Rectal smooth muscle tissue (tissue), 1 donor: Measurements from ENCODE around the gene HMGB2.

ENCODE experiments used
- H3K27ac ChIP-seq: one replicate; pipeline ENCODE4 v1.7.0; 2013; ENCODE audit warnings: low read depth, low read length, inconsistent platforms
- H3K27me3 ChIP-seq: one replicate; pipeline ENCODE4 v1.7.0; 2013; ENCODE audit warnings: low read length; ENCODE audit not compliant: control insufficient read depth, insufficient read depth
- H3K36me3 ChIP-seq: one replicate; pipeline ENCODE4 v1.7.0; 2013; ENCODE audit warnings: low read length; ENCODE audit not compliant: control insufficient read depth, insufficient read depth
- H3K4me1 ChIP-seq: one replicate; pipeline ENCODE4 v1.7.0; 2013; ENCODE audit warnings: low read length; ENCODE audit not compliant: control insufficient read depth, insufficient read depth
- H3K4me3 ChIP-seq: one replicate; pipeline ENCODE4 v1.7.0; 2013; ENCODE audit warnings: low read length
- H3K9ac ChIP-seq: one replicate; pipeline ENCODE4 v1.7.0; 2013; ENCODE audit warnings: low read length

Gene HMGB2

DNA sequence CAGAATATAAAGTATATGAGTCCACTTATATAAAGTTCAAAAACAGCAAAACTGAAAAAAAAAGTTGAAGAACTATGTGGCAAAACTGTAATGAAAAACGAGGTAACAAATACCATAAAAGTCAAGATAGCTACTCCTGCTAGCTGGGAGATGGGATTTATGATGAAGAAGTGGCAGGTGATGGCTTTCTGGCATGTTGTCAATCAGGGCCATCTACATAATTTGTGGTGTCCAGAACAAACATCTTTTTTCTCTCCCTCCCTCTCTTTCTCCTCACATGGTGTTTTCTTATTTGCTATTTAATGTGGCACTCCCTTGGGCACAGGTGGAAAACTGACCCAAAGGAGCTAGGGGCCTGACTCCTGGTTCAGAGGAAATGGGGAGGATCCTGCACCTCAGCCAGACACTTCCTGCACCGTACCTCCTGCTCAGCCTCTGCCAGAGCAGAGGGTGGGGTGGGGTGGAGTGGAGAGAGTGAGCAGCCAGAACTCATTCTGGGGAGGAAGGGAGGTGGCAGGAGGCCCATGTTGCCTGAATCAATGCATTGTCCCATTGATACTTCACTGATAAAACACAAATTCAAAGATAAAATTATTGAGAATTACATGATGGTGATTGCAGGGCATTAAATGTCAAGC is 31.3 kb upstream of the HMGB2 start:
- H3K36me3 ChIP-seq: no peaks in the 10 kb centered on the region
- peaks cover 1% of the 10 kb centered on the region for H3K27me3 ChIP-seq
- no peak overlapping the region for H3K27ac ChIP-seq
- H3K4me1 ChIP-seq: no peaks in the 10 kb centered on the region
- no peak overlapping the region for H3K9ac ChIP-seq
- H3K4me3 ChIP-seq: no peak overlapping the region

DNA sequence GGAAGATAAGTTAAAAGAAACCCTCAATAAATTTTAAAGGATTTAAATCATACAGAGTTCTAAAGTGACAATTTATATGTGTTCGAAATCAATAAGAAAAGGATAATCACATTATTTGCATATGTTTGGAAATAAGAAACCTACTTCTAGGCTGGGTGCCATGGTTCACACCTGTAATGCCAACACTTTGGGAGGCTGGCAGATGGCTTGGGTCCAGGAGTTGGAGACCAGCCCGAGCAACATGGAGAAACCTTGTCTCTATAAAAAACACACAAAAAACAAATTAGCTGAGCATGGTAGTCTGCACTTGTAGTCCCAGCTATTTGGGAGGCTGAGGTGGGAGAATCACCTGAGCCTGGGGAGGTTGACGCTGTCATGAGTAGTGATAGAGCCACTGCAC is 28.5 kb upstream of the HMGB2 start:
- no peak overlapping the region for H3K4me3 ChIP-seq
- no peaks in the 10 kb centered on the region for H3K4me1 ChIP-seq
- H3K36me3 ChIP-seq: no peaks in the 10 kb centered on the region
- no peak overlapping the region for H3K9ac ChIP-seq
- no peaks in the 10 kb centered on the region for H3K27me3 ChIP-seq
- no peak overlapping the region for H3K27ac ChIP-seq

DNA sequence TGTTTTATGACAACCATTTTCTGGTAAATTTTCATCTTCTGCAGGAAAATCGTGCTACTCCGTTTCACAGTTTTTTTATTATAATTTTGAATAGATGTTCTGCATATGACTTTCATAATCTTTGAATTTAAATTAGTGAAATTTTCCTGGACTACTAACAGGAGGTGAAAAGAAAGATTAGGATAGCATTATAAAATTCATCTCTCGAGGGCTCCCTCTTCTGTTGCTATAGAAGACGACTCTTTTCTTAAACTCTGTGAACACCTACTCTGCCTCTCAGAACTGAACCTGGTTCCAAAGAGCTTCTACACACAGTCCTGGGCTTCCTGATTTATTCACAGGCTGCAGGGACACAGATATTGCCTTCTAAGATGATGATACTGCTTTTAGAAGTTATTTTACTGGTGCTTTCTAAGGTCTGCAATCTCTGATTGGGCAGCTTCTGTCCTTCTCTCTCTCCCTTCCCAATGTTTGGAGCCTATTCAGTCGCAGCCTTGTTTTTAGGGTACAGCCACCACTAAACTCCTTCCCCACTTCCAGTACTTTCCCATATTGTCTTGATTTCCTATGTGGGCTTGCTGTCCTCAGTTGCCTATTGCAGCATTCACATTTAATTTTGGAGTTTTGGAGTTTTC is 26.5 kb upstream of the HMGB2 start:
- Histone ChIP-seq H3K4me3 (no peak overlapping the region), H3K27me3 (no peaks in the 10 kb centered on the region), H3K9ac (no peak overlapping the region), H3K36me3 (no peaks in the 10 kb centered on the region), H3K27ac (no peak overlapping the region), H3K4me1 (no peaks in the 10 kb centered on the region)

DNA sequence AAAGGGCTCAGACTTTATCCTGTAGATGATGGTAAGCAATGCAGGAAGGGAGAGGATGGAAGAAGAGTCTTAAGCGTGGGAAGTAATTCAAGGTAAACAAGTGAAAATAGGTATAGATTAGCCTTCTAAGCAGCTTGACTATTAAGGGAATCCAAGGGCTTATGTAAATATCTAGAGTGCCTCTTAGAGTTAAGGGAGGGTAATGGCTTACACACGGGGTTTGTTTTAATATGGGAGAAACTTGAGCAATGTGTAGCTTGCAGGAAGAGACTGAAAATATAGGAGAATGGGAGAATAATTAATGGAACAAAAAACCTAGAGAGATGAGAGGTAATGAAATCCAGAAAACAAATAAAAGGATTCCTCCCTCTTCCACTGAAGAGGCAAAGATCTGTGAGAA is 23.8 kb upstream of the HMGB2 start:
- Histone ChIP-seq H3K9ac (no peak overlapping the region), H3K27me3 (no peaks in the 10 kb centered on the region), H3K36me3 (no peaks in the 10 kb centered on the region)

DNA sequence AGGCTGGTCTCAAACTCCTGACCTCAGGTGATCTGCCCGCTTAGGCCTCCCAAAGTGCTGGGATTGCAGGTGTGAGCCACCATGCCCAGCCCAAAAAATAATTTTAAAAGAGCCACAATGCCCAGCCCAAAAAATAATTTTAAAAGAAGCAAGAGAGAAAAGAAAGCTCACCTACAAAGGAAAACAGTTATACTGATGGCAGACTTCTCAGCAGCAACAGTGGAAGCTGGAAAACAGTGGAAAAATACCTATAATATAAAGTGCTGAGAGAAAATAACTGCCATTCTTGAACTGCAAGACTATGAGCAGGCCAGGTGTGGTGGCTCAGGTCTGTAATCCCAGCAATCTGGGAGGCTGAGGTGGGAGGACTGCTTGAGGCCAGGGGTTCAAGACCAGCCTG is 13.3 kb upstream of the HMGB2 start:
- Histone ChIP-seq H3K9ac (no peak overlapping the region), H3K27ac (no peak overlapping the region), H3K4me1 (no peaks in the 10 kb centered on the region), H3K4me3 (no peak overlapping the region), H3K27me3 (no peaks in the 10 kb centered on the region), H3K36me3 (no peaks in the 10 kb centered on the region)

More for the DNA sequence above, 23.8 kb upstream of the HMGB2 start:
- Histone ChIP-seq H3K27ac (no peak overlapping the region), H3K4me1 (no peaks in the 10 kb centered on the region), H3K4me3 (no peak overlapping the region)

DNA sequence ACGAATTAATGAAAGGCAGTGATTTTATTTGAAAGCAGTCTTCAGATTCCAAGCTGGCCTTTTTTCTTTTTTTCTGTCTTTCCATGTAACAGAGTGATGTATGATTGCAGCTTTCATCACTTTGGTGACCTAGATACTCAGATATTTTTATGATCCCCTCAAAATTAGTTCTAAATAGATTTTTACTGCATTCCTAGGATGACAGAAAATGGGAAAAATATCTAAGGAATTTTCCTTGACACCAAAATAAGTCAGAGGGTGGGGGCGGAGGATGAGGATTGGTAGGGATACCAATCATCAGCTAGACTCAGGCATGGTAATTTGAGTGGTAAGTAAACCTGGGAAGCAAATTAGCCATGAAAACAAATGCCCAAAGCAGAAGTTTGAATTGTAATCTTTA is 11.9 kb upstream of the HMGB2 start:
- no peaks in the 10 kb centered on the region for H3K27me3 ChIP-seq
- no peaks in the 10 kb centered on the region for H3K36me3 ChIP-seq
- no peak overlapping the region for H3K4me3 ChIP-seq
- H3K9ac ChIP-seq: no peak overlapping the region
- H3K27ac ChIP-seq: no peak overlapping the region
- H3K4me1 ChIP-seq: no peaks in the 10 kb centered on the region

DNA sequence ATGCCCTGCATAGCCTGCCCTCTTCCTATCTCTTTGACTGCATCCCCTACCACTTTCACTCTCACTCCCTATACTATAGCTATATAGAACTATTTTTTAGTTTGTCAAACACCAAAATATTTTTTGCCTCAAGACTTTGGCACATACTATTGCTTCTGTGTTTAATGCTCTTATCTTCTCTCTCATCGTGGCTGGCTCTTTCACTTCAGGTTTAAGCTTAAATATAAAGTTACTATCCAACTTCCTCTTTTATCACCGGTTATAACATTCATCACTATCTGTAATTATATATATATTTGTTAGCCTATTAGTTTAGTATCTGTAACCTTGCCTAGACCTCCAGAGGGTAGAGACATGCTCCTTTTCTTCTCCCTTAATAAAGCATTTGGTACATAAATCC is 11.5 kb upstream of the HMGB2 start:
- H3K4me1 ChIP-seq: no peaks in the 10 kb centered on the region
- H3K4me3 ChIP-seq: no peak overlapping the region
- H3K27ac ChIP-seq: no peak overlapping the region
- no peaks in the 10 kb centered on the region for H3K36me3 ChIP-seq
- H3K27me3 ChIP-seq: no peaks in the 10 kb centered on the region
- H3K9ac ChIP-seq: no peak overlapping the region

DNA sequence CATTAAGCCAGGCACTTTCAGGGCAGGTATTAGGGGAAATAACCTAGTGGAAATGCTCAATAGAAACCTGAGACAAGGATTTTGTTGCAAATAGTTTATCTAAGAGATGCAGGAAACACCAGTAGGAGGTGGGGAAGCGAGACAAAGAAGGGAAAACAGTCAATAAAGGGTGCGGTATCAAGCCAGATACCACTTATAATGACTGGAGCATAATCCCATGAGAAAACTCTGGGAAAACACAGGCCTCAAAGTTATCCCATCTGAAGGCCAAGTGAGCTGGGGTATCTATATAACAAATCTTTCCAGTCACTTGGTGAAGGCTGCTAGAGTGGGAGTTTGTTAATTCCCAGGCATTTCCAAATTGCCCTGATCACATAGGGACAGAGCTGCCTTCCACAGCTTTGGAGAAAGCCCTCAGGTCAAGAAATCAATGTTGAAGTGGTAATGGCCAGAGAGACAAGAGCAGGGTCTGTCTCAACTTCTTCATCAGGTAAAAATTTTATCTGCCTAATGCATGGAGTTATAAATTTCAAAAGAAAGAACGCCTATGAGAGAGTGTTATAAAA is 9.8 kb upstream of the HMGB2 start:
- no peaks in the 10 kb centered on the region for H3K36me3 ChIP-seq
- H3K9ac ChIP-seq: no peak overlapping the region
- H3K27ac ChIP-seq: no peak overlapping the region
- no peaks in the 10 kb centered on the region for H3K27me3 ChIP-seq
- no peaks in the 10 kb centered on the region for H3K4me1 ChIP-seq
- no peak overlapping the region for H3K4me3 ChIP-seq

DNA sequence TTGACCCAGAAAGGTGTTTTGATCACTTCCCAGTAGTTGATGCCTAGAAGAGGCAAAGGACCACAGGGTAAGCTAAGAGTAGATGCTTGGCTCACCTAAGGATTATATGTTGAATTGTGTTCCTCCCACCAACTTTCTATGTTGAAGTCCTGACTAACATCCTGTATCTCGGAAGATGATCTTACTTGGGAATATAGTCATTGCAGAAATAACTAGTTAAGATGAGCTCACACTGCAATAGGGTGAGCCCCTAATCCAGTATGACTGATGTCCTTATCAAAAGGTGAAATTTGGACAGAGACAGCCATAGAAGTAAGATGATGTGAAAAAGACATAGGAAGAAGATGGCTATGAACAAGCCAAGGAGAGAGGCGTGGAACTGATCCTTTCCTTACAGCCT is 3.3 kb upstream of the HMGB2 start:
- Histone ChIP-seq H3K9ac (no peak overlapping the region), H3K4me3 (no peak overlapping the region), H3K27me3 (no peaks in the 10 kb centered on the region), H3K4me1 (peaks cover 4% of the 10 kb centered on the region), H3K27ac (no peak overlapping the region), H3K36me3 (no peaks in the 10 kb centered on the region)

DNA sequence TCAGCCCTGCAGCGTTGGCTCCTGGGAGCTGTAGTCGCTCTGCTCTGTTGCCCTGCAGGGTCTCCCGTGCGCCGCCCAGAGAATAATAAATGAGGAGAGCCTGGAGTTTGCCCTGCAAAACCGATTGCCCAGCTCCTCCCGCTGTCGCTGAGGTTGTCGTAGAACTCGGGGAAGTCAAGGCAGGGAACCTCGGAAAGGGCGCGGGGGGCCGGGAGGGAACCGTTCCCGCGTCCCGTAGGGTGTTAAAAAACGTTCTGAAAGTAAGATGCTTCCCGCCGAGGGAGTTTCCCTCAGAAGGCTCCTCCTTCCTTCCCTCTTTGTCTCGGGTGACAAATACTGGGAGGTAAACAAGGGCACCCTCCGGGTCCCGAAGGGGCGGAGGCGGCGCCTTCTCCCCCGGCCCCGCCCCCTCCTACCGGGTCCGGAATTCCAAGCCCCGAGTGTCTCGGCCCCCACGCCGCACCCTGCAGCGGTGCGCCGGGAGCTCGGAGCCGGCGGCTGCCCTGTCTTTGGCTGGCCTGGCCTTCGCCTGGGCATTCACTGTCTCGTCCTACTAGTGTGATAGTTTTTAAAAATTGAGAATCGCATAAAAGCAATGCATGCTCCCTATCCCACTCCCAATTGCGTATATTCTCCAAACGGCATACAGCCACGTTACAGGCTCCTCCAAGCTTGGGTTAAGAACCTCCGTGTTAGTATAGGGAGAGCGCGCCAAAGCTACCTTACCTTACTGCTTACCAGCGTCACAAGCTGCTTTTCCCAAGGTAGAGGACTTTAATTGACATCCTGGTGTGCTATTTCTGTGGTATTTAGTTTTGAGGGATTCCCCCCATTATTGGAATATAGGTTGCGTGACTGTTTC is 964 bp upstream of the HMGB2 start:
- H3K9ac ChIP-seq: peak overlapping the region; percentile 68

DNA sequence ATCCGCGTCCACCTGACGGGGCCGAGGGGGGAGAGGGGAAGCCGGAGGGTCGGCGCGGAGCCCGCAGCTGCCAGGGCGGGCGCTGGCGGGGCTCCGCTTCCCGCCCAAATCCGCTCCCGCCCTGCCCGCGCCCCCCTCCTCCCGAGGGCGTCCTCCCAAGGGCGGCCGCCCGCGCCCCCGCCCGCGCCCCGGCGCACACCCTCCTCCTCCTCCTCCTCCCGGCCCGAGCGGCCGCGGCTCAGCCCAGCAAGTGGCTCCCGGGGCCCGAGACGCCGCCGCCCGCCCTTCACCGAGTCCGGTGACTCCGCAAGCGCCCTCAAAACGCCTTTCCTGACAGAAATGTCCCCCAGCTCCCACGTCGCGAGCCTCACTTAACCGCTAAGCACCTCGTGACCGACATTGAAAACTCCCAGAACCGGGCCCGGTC is 487 bp downstream of the HMGB2 start:
- peak overlapping the region; percentile 97 for H3K9ac ChIP-seq
- H3K4me1 ChIP-seq: peaks cover 4% of the 10 kb centered on the region
- no peaks in the 10 kb centered on the region for H3K27me3 ChIP-seq
- peak overlapping the region; percentile 93 for H3K4me3 ChIP-seq
- peaks cover 6% of the 10 kb centered on the region for H3K36me3 ChIP-seq
- peak overlapping the region; percentile 100 for H3K27ac ChIP-seq

More for the DNA sequence above, 964 bp upstream of the HMGB2 start:
- Histone ChIP-seq H3K27me3 (no peaks in the 10 kb centered on the region), H3K27ac (peak overlapping the region; percentile 100), H3K4me3 (peak overlapping the region; percentile 94), H3K4me1 (peaks cover 4% of the 10 kb centered on the region), H3K36me3 (peaks cover 6% of the 10 kb centered on the region)

DNA sequence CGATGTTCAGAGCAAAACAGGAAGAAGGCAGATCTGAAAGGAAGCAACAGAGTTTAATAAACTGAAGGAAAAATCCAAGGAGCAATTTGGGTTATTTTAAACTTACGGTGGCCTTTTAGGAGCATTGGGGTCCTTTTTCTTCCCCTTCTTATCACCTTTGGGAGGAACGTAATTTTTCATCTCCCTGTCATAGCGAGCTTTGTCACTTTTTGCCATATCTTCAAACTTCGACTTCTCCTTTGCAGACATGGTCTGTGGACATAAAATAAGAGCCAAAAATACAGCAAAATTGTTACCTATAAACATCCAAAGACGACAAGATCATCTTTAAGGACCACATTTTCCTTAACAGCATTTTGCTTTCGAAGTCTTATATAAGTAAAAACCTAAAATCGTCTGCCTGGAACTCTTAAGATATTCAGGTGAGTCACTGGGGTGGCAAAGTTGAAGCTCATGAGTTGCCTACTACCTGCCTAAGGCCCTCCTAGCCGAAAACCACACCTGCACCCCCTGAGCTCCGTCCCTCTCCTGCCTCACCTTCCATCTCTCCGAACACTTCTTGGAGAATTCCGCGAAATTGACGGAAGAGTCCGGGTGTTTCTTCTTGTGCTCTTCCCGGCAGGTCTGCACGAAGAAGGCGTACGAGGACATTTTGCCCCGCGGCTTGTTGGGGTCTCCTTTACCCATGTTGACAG is 1.0 kb downstream of the HMGB2 start:
- H3K36me3 ChIP-seq: peaks cover 8% of the 10 kb centered on the region
- peak overlapping the region; percentile 42 for H3K9ac ChIP-seq
- no peaks in the 10 kb centered on the region for H3K27me3 ChIP-seq
- H3K27ac ChIP-seq: peak overlapping the region; percentile 100
- peak overlapping the region; percentile 93 for H3K4me3 ChIP-seq
- H3K4me1 ChIP-seq: peaks cover 4% of the 10 kb centered on the region
